Measurements from ENCODE around the gene TTBK1.

TTBK1 gene

GRCh38 chr6:43325876-43326275 lies 82.6 kb downstream of the TTBK1 start:
- TF ChIP-seq TAF1 (IDR thresholded peaks at IDR 0.05; ENCODE audit: low read depth) = no peak
- TF ChIP-seq USF1 (IDR thresholded peaks at IDR 0.05) = no peak
- TF ChIP-seq EGR1 (IDR thresholded peaks at IDR 0.05) = no peak
- no peak for TF ChIP-seq YY1 (IDR thresholded peaks at IDR 0.05; ENCODE audit: low read depth)
- TF ChIP-seq TEAD4 (IDR thresholded peaks at IDR 0.05) = no peak
- no peak for TF ChIP-seq MAX (IDR thresholded peaks at IDR 0.05)
- no peak for TF ChIP-seq CREB1 (IDR thresholded peaks at IDR 0.05; ENCODE audit: low read depth)
- TF ChIP-seq RAD21 (IDR thresholded peaks at IDR 0.05; ENCODE audit: low read depth) = no peak
- no peak for TF ChIP-seq NFIC (IDR thresholded peaks at IDR 0.05)
- TF ChIP-seq REST (IDR thresholded peaks at IDR 0.05; ENCODE audit: low read depth) = no peak
- TF ChIP-seq FOXM1 (IDR thresholded peaks at IDR 0.05; ENCODE audit: borderline replicate concordance, low read depth) = no peak
- TF ChIP-seq TCF12 (IDR thresholded peaks at IDR 0.05; ENCODE audit: low read depth) = no peak
- TF ChIP-seq CEBPB (IDR thresholded peaks at IDR 0.05) = no peak
- TF ChIP-seq ZBTB7A (IDR thresholded peaks at IDR 0.05; ENCODE audit: low read depth) = no peak

- TF ChIP-seq NFIC (IDR thresholded peaks at IDR 0.05) (no peak), REST (IDR thresholded peaks at IDR 0.05; ENCODE audit: low read depth) (no peak), MAX (IDR thresholded peaks at IDR 0.05) (no peak)
Measured at GRCh38 chr6:43328528-43328927, 85.2 kb downstream of the TTBK1 start.

GRCh38 chr6:43331470-43331869 lies 88.2 kb downstream of the TTBK1 start:
- TF ChIP-seq USF1 (IDR thresholded peaks at IDR 0.05) (no peak), MAX (IDR thresholded peaks at IDR 0.05) (no peak), YY1 (IDR thresholded peaks at IDR 0.05; ENCODE audit: low read depth) (no peak), RAD21 (IDR thresholded peaks at IDR 0.05; ENCODE audit: low read depth) (no peak), TCF12 (IDR thresholded peaks at IDR 0.05; ENCODE audit: low read depth) (no peak), CREB1 (IDR thresholded peaks at IDR 0.05; ENCODE audit: low read depth) (no peak), TAF1 (IDR thresholded peaks at IDR 0.05; ENCODE audit: low read depth) (no peak), REST (IDR thresholded peaks at IDR 0.05; ENCODE audit: low read depth) (no peak), EGR1 (IDR thresholded peaks at IDR 0.05) (no peak), FOXM1 (IDR thresholded peaks at IDR 0.05; ENCODE audit: borderline replicate concordance, low read depth) (no peak)

GRCh38 chr6:43331891-43332290 lies 88.6 kb downstream of the TTBK1 start:
- TF ChIP-seq REST (IDR thresholded peaks at IDR 0.05; ENCODE audit: low read depth) = no peak
- TF ChIP-seq EGR1 (IDR thresholded peaks at IDR 0.05) = no peak
- TF ChIP-seq TAF1 (IDR thresholded peaks at IDR 0.05; ENCODE audit: low read depth) = no peak

Data from Ishikawa (cell line).